Adrenal gland (tissue), 12 donors: Measurements from ENCODE around the gene DNAJC1. TPM values are rescaled to one million over a fixed set of nuclear protein-coding genes. Genes with fewer than 3 reads are reported as not detected.

ENCODE experiments used
- DNase-seq, 7 donors: peaks; one replicate each; pipeline ENCODE4 v3.0.0-alpha.2; 2019 to 2020
- H3K27ac ChIP-seq, 5 donors: fragments of 200-600 bp; sonication (generic) in 4 of 5; 1 replicate in 3 of 5; 2 replicates in 2 of 5; pipeline versions ENCODE4 v1.5.1 to v1.8.0; 2016 to 2020; ENCODE audit warnings: mild to moderate bottlenecking in 1 of 5
- H3K27me3 ChIP-seq: fragments of 200-600 bp; 2 replicates; pipeline ENCODE4 v1.8.0; 2021
- H3K36me3 ChIP-seq, 2 donors: fragments of 200-600 bp; replicated peaks in 1 of 2; 1 replicate in 1 of 2; 2 replicates in 1 of 2; pipeline versions ENCODE4 v1.5.1 to v1.8.0; 2018 to 2022
- H3K4me1 ChIP-seq, 2 donors: fragments of 200-600 bp; replicated peaks in 1 of 2; 1 replicate in 1 of 2; 2 replicates in 1 of 2; pipeline versions ENCODE4 v1.5.1 to v1.8.0; 2018 to 2021
- H3K4me3 ChIP-seq, 4 donors: fragments of 200-600 bp; sonication (generic) in 3 of 4; one replicate each; pipeline ENCODE4 v1.5.1; 2016 to 2018
- H3K9me3 ChIP-seq, 3 donors: fragments of 200-600 bp; sonication (generic) in 1 of 3; replicated peaks in 1 of 3; 1 replicate in 2 of 3; 2 replicates in 1 of 3; pipeline versions ENCODE4 v1.5.1 to v1.8.0; 2016 to 2021
- POLR2A ChIP-seq, 2 donors: fragments of 450-650 bp; IDR thresholded peaks; one replicate each; pipeline ENCODE4 v1.6.1; 2017; ENCODE audit warnings: antibody characterized with exemption in 2 of 2, mild to moderate bottlenecking in 2 of 2, moderate library complexity in 1 of 2
- WGBS, 4 donors: extraction: QIAGEN DNeasy Blood & Tissue Kit in 2 of 4; methylation state at CpG; one replicate each; pipeline versions ENCODE4 v1.1.5 to v1.1.7; 2013 to 2017; 5-methylcytosine and 5-hydroxymethylcytosine counted together
- intact Hi-C, 2 donors: fragments of 100-400 bp; cut with DNase I; formaldehyde crosslinking; loops; one replicate each; pipeline versions ENCODE4 v1.14.1 to v1.15.0; 2022 to 2023
- polyA plus RNA-seq, 3 donors: library from polyadenylated mRNA; stranded (reverse); fragments of 200-250 nt in 2 of 3; fragments of 350-450 nt in 1 of 3; fragmentation: Illumina TruSeq in 1 of 3; extraction: RNeasy Lipid Tissue Mini Kit (QIAGEN cat#74804) in 1 of 3; gene quantifications; one replicate each; pipeline ENCODE4 v1.2.3, GENCODE V29; 2013 to 2014
- total RNA-seq, 9 donors: library from RNA; depleted of rRNA in 4 of 9; stranded (reverse); fragments of >200 nt in 4 of 9; fragments of 120-200 nt in 1 of 9; fragmentation: NEBNext Ultra II Directional in 1 of 9; extraction: Animal tissue kit (Norgen Biotek cat#: 25700) in 1 of 9; gene quantifications; one replicate each; pipeline versions ENCODE4 v1.1.0 to v1.2.4, GENCODE V29; 2013 to 2023
- TF ChIP-seq, protein P1 (sequence below), 6 experiments: fragments of 450-650 bp in 4 of 6; fragments of 200-600 bp in 2 of 6; sonication (generic) in 1 of 6; IDR thresholded peaks; 1 replicate in 5 of 6; 2 replicates in 1 of 6; pipeline versions ENCODE4 v1.5.1 to v1.8.0; 2016 to 2021; ENCODE audit warnings: antibody characterized with exemption in 6 of 6, mild to moderate bottlenecking in 2 of 6, moderate library complexity in 1 of 6
- donor health status: healthy with polysubstance abuse.
- donor health status: Bipolar disorder and iron deficiency.
- donor health status: DM: yes; HTN: yes; CAD: no.
- donor health status: DM: no; HTN: no; CAD: no.
- donor health status: DM: no; HTN: no; CAD: no.
- donor health status: DM: yes; HTN: yes; CAD: no.

Gene DNAJC1
- total and polyA plus RNA-seq, 12 donors: 11.0 to 84.4 (median 36.8) TPM

GRCh38 chr10:21935439-21936023, 68.0 kb downstream of the DNAJC1 start:
- H3K4me3 ChIP-seq: no peak overlapping the region
- H3K4me1 ChIP-seq: peaks cover 6 to 10% of the 10 kb centered on the region in 2 donors
- no peak overlapping the region for H3K27ac ChIP-seq
- intact Hi-C loops: no loop called here
- no peaks in the 10 kb centered on the region for H3K27me3 ChIP-seq
- TF ChIP-seq, protein P1, sequence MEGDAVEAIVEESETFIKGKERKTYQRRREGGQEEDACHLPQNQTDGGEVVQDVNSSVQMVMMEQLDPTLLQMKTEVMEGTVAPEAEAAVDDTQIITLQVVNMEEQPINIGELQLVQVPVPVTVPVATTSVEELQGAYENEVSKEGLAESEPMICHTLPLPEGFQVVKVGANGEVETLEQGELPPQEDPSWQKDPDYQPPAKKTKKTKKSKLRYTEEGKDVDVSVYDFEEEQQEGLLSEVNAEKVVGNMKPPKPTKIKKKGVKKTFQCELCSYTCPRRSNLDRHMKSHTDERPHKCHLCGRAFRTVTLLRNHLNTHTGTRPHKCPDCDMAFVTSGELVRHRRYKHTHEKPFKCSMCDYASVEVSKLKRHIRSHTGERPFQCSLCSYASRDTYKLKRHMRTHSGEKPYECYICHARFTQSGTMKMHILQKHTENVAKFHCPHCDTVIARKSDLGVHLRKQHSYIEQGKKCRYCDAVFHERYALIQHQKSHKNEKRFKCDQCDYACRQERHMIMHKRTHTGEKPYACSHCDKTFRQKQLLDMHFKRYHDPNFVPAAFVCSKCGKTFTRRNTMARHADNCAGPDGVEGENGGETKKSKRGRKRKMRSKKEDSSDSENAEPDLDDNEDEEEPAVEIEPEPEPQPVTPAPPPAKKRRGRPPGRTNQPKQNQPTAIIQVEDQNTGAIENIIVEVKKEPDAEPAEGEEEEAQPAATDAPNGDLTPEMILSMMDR (IDR thresholded peaks at IDR 0.05): no peak
- TF ChIP-seq POLR2A (IDR thresholded peaks at IDR 0.05): no peak
- no peak for DNase-seq
- H3K36me3 ChIP-seq: no peaks in the 10 kb centered on the region
- peaks cover 0 to 9% (median 7%) of the 10 kb centered on the region in 3 donors for H3K9me3 ChIP-seq
- 95 to 100% (median 97%) methylated on average over 1 of the region's 1 CpG for WGBS, 4 donors

- Histone ChIP-seq H3K27ac (no peak overlapping the region), H3K9me3 (peaks cover 0 to 9% (median 7%) of the 10 kb centered on the region in 3 donors), H3K36me3 (no peaks in the 10 kb centered on the region), H3K4me3 (no peak overlapping the region), H3K27me3 (no peaks in the 10 kb centered on the region), H3K4me1 (peaks cover 5 to 6% of the 10 kb centered on the region in 2 donors)
- 92 to 100% (median 96%) methylated on average over 1 of the region's 1 CpG for WGBS, 4 donors
- intact Hi-C loops: no loop called here
- DNase-seq: no peak
- TF ChIP-seq POLR2A (IDR thresholded peaks at IDR 0.05): no peak
- TF ChIP-seq, protein P1 (IDR thresholded peaks at IDR 0.05): no peak
Observed at GRCh38 chr10:21934307-21934706, 69.2 kb downstream of the DNAJC1 start.

- no peak overlapping the region for H3K27ac ChIP-seq
- peaks cover 6 to 13% of the 10 kb centered on the region in 2 donors for H3K4me1 ChIP-seq
- 83 to 99% (median 97%) methylated on average over 2 of the region's 2 CpGs for WGBS, 4 donors
- TF ChIP-seq, protein P1 (IDR thresholded peaks at IDR 0.05): no peak
- TF ChIP-seq POLR2A (IDR thresholded peaks at IDR 0.05): no peak
- intact Hi-C loops: no loop called here
- no peaks in the 10 kb centered on the region for H3K27me3 ChIP-seq
- no peak for DNase-seq
- no peak overlapping the region for H3K4me3 ChIP-seq
- no peaks in the 10 kb centered on the region for H3K36me3 ChIP-seq
- no peaks in the 10 kb centered on the region for H3K9me3 ChIP-seq
Observed at GRCh38 chr10:21929070-21929469, 74.5 kb downstream of the DNAJC1 start.

GRCh38 chr10:21927631-21928353, 75.7 kb downstream of the DNAJC1 start:
- DNase-seq: no peak
- TF ChIP-seq, protein P1 (IDR thresholded peaks at IDR 0.05): no peak
- TF ChIP-seq POLR2A (IDR thresholded peaks at IDR 0.05): no peak
- H3K4me3 ChIP-seq: no peak overlapping the region
- no peak overlapping the region for H3K27ac ChIP-seq
- H3K36me3 ChIP-seq: no peaks in the 10 kb centered on the region
- 92 to 95% (median 94%) methylated on average over 4 of the region's 4 CpGs for WGBS, 4 donors
- peaks cover 4 to 13% of the 10 kb centered on the region in 2 donors for H3K4me1 ChIP-seq
- H3K27me3 ChIP-seq: no peaks in the 10 kb centered on the region
- H3K9me3 ChIP-seq: no peaks in the 10 kb centered on the region
- intact Hi-C loops: no loop called here
